ENCODE results near the gene TBX2.

TBX2 gene

GRCh38 chr17:61368049-61368831, 31.4 kb upstream of the TBX2 start:
- no peaks in the 10 kb centered on the region for H3K36me3 ChIP-seq (replicated peaks)
- no peaks in the 10 kb centered on the region for H3K27me3 ChIP-seq (replicated peaks)
- no peak for DNase-seq
- H3K4me3 ChIP-seq (ENCODE audit: low read depth, low read length), result no peak overlapping the region
- no peak overlapping the region for H3K27ac ChIP-seq
- no peak for TF ChIP-seq CTCF (IDR thresholded peaks at IDR 0.05; ENCODE audit: low read depth, low read length, missing control alignments)
- in situ Hi-C loops (cut with HindIII; ENCODE audit: low pct_ligation_motif_present, low sequenced_read_pairs), result no loop called here

DNA sequence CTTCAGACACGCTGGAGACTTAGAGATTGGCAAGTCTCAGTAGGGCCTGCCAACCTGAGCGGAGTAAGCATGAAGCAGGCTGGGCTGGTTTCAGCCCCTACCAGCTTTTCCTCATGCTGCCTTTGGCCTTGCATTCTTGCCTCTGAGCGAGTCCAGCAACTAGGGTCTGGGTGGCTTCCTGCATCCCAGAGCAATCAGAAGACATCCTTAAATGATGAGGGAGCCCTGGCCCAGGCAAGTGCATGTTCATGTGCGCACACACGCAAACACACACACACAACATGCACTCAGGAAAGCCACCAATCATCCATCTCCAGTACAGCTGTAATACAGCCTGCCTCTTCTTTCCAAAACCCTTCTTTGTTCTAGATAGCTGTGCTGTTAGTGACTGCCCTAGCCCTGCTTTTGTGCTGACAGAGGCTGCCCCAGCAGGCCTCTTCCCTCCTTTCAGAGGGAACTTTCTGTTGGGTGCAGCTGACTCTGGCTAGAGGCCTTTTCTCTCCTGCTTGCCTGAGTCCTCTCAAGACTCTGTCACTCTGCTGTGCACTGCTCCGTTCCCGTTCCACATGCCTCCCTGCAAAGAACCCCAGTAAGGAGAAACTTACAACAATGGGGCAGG, 30.7 kb upstream of the TBX2 start:
- DNase-seq, result no peak

DNA sequence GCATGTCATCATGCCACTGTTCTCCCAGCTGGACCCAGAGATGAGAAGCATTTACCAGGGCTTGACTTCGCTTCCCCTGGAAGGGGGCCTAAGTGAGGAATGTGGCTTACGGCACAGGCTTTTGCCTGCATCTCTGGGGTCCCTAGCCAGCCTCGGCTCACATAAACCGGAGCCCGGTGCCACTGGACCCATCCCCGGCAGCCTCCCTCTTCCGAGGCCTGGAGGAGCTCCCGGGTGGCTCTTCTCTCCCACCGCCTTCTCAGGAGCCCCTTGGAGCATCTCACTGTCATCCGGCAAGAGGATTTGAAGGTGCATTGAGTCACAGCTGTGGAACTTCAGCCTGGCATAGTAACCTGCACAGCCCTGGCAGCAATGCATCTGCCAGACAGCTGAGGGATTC, 29.9 kb upstream of the TBX2 start:
- H3K36me3 ChIP-seq (replicated peaks), result no peaks in the 10 kb centered on the region
- in situ Hi-C loops (cut with HindIII; ENCODE audit: low pct_ligation_motif_present, low sequenced_read_pairs), result no loop called here
- H3K27ac ChIP-seq, result no peak overlapping the region
- TF ChIP-seq CTCF (IDR thresholded peaks at IDR 0.05; ENCODE audit: low read depth, low read length, missing control alignments), result no peak
- no peak overlapping the region for H3K4me3 ChIP-seq (ENCODE audit: low read depth, low read length)
- no peaks in the 10 kb centered on the region for H3K27me3 ChIP-seq (replicated peaks)
- DNase-seq, result no peak

More for the DNA sequence above, 30.7 kb upstream of the TBX2 start:
- no peaks in the 10 kb centered on the region for H3K36me3 ChIP-seq (replicated peaks)
- H3K27me3 ChIP-seq (replicated peaks), result no peaks in the 10 kb centered on the region
- H3K27ac ChIP-seq, result no peak overlapping the region
- in situ Hi-C loops (cut with HindIII; ENCODE audit: low pct_ligation_motif_present, low sequenced_read_pairs), result no loop called here
- no peak for TF ChIP-seq CTCF (IDR thresholded peaks at IDR 0.05; ENCODE audit: low read depth, low read length, missing control alignments)
- no peak overlapping the region for H3K4me3 ChIP-seq (ENCODE audit: low read depth, low read length)

DNA sequence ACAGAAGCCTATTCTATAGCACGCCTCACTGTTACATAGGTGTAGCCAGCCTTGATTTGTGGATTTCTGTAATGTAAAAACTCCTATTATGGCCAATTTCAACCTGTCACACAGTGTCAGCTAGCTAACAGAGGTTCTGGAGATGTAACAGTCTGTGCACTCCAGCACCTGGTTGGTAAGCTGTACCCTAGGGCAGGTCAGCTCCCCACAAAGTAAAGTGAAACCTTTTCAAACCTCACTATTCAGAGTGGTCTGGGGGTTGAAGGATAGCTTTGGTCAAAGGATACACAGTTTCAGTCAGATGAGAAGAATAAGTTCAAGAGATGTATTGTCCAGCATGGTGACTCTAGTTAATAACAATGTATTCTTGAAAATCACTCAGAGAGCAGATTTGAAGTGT, 28.5 kb upstream of the TBX2 start:
- DNase-seq, result no peak
- H3K4me3 ChIP-seq (ENCODE audit: low read depth, low read length), result no peak overlapping the region
- no peaks in the 10 kb centered on the region for H3K27me3 ChIP-seq (replicated peaks)
- no peak overlapping the region for H3K27ac ChIP-seq
- no peaks in the 10 kb centered on the region for H3K36me3 ChIP-seq (replicated peaks)
- in situ Hi-C loops (cut with HindIII; ENCODE audit: low pct_ligation_motif_present, low sequenced_read_pairs), result no loop called here
- no peak for TF ChIP-seq CTCF (IDR thresholded peaks at IDR 0.05; ENCODE audit: low read depth, low read length, missing control alignments)

GRCh38 chr17:61371606-61372005, 28.0 kb upstream of the TBX2 start:
- in situ Hi-C loops (cut with HindIII; ENCODE audit: low pct_ligation_motif_present, low sequenced_read_pairs), result no loop called here
- Histone ChIP-seq H3K36me3 (replicated peaks) (no peaks in the 10 kb centered on the region), H3K4me3 (ENCODE audit: low read depth, low read length) (no peak overlapping the region), H3K27ac (no peak overlapping the region), H3K27me3 (replicated peaks) (no peaks in the 10 kb centered on the region)
- no peak for TF ChIP-seq CTCF (IDR thresholded peaks at IDR 0.05; ENCODE audit: low read depth, low read length, missing control alignments)
- DNase-seq, result no peak
